Liver (tissue), 9 donors: ENCODE results near the gene LCN2. TPM values are rescaled to one million over a fixed set of nuclear protein-coding genes. Genes with fewer than 3 reads are reported as not detected.

Experiments
- DNase-seq: peaks from one replicate; pipeline ENCODE4 v3.0.0-alpha.2; 2017; ENCODE audit warnings: low spot score
- H3K27ac ChIP-seq, 2 donors: one replicate each; pipeline ENCODE4 v1.7.0; 2013; ENCODE audit warnings: inconsistent platforms in 2 of 2, low read length in 2 of 2, control low read depth in 1 of 2, low read depth in 1 of 2, mild to moderate bottlenecking in 1 of 2
- H3K27me3 ChIP-seq, 4 donors: one replicate each; pipeline versions ENCODE4 v1.6.1 to v1.7.0; 2013; ENCODE audit warnings: low read length in 3 of 4, inconsistent platforms in 1 of 4, mild to moderate bottlenecking in 1 of 4, moderate library complexity in 1 of 4; ENCODE audit not compliant: control insufficient read depth in 4 of 4, insufficient read depth in 4 of 4
- H3K36me3 ChIP-seq, 4 donors: one replicate each; pipeline versions ENCODE4 v1.6.1 to v1.7.0; 2013; ENCODE audit warnings: low read length in 3 of 4, mild to moderate bottlenecking in 3 of 4, low read depth in 1 of 4, moderate library complexity in 1 of 4; ENCODE audit not compliant: control insufficient read depth in 4 of 4, insufficient read depth in 3 of 4
- H3K4me1 ChIP-seq, 4 donors: one replicate each; pipeline versions ENCODE4 v1.6.1 to v1.7.0; 2013; ENCODE audit warnings: low read length in 3 of 4, mild to moderate bottlenecking in 3 of 4, moderate library complexity in 1 of 4; ENCODE audit not compliant: control insufficient read depth in 4 of 4, insufficient read depth in 4 of 4
- H3K4me3 ChIP-seq, 3 donors: one replicate each; pipeline versions ENCODE4 v1.6.1 to v1.7.0; 2013; ENCODE audit warnings: low read length in 3 of 3, control low read depth in 1 of 3, low read depth in 1 of 3, mild to moderate bottlenecking in 1 of 3
- H3K9ac ChIP-seq, 2 donors: one replicate each; pipeline ENCODE4 v1.7.0; 2013; ENCODE audit warnings: low read length in 2 of 2, mild to moderate bottlenecking in 2 of 2, moderate library complexity in 2 of 2, control low read depth in 1 of 2, low read depth in 1 of 2
- H3K9me3 ChIP-seq, 4 donors: one replicate each; pipeline versions ENCODE4 v1.6.1 to v1.7.0; 2013; ENCODE audit warnings: low read length in 3 of 4; ENCODE audit not compliant: control insufficient read depth in 4 of 4
- ATF3 ChIP-seq: IDR thresholded peaks from 2 replicates; pipeline ENCODE4 v1.6.1; 2016; ENCODE audit warnings: antibody characterized with exemption
- CTCF ChIP-seq: fragments of 150-350 bp; IDR thresholded peaks from 2 replicates; pipeline ENCODE4 v1.5.1; 2017; ENCODE audit warnings: improper control_type of control experiment, low read depth, low read length; ENCODE audit not compliant: missing input control
- EGR1 ChIP-seq, 2 donors: IDR thresholded peaks; 2 replicates each; pipeline ENCODE4 v1.6.1; 2016 to 2018; ENCODE audit warnings: antibody characterized with exemption in 2 of 2, low read depth in 2 of 2
- FOXA1 ChIP-seq: IDR thresholded peaks from 2 replicates; pipeline ENCODE4 v1.6.1; 2016; ENCODE audit warnings: antibody characterized with exemption
- GABPA ChIP-seq, 2 donors: IDR thresholded peaks in 1 of 2; conservative IDR thresholded peaks in 1 of 2; 2 replicates each; pipeline ENCODE4 v1.6.1; 2016; ENCODE audit warnings: antibody characterized with exemption in 2 of 2, mild to moderate bottlenecking in 1 of 2, moderate library complexity in 1 of 2
- HNF4A ChIP-seq, 2 donors: conservative IDR thresholded peaks; 2 replicates each; pipeline ENCODE4 v1.6.1; 2016; ENCODE audit warnings: antibody characterized with exemption in 2 of 2, mild to moderate bottlenecking in 2 of 2
- HNF4G ChIP-seq: IDR thresholded peaks from 2 replicates; pipeline ENCODE4 v1.6.1; 2016; ENCODE audit warnings: antibody characterized with exemption
- JUND ChIP-seq, 2 donors: IDR thresholded peaks; 2 replicates each; pipeline ENCODE4 v1.6.1; 2016; ENCODE audit warnings: antibody characterized with exemption in 2 of 2
- MAX ChIP-seq: IDR thresholded peaks from 2 replicates; pipeline ENCODE4 v1.6.1; 2016; ENCODE audit warnings: antibody characterized with exemption
- NR2F2 ChIP-seq: IDR thresholded peaks from 2 replicates; pipeline ENCODE4 v1.6.1; 2016; ENCODE audit warnings: antibody characterized with exemption
- RAD21 ChIP-seq, 2 donors: IDR thresholded peaks; 2 replicates each; pipeline ENCODE4 v1.6.1; 2016; ENCODE audit warnings: antibody characterized with exemption in 2 of 2, mild to moderate bottlenecking in 2 of 2
- REST ChIP-seq: IDR thresholded peaks from 2 replicates; pipeline ENCODE4 v1.6.1; 2016; ENCODE audit warnings: antibody characterized with exemption, mild to moderate bottlenecking
- RXRA ChIP-seq, 2 donors: IDR thresholded peaks; 2 replicates each; pipeline ENCODE4 v1.6.1; 2017 to 2018; ENCODE audit warnings: antibody characterized with exemption in 2 of 2, mild to moderate bottlenecking in 1 of 2
- SP1 ChIP-seq: IDR thresholded peaks from 2 replicates; pipeline ENCODE4 v1.6.1; 2018; ENCODE audit warnings: antibody characterized with exemption, mild to moderate bottlenecking
- TAF1 ChIP-seq: conservative IDR thresholded peaks from 2 replicates; pipeline ENCODE4 v1.6.1; 2016; ENCODE audit warnings: antibody characterized with exemption, mild to moderate bottlenecking
- YY1 ChIP-seq: IDR thresholded peaks from 2 replicates; pipeline ENCODE4 v1.6.1; 2016; ENCODE audit warnings: antibody characterized with exemption, mild to moderate bottlenecking
- ZBTB33 ChIP-seq: IDR thresholded peaks from 2 replicates; pipeline ENCODE4 v1.6.1; 2016; ENCODE audit warnings: antibody characterized with exemption
- WGBS: extraction: QIAGEN DNeasy Blood & Tissue Kit; methylation state at CpG from one replicate; pipeline ENCODE4 v1.1.7; 2013; 5-methylcytosine and 5-hydroxymethylcytosine counted together
- polyA plus RNA-seq, 2 donors: library from polyadenylated mRNA; stranded (reverse) in 1 of 2; unstranded in 1 of 2; fragments of 200-250 nt in 1 of 2; fragments of >200 nt in 1 of 2; fragmentation: Nextera tagmentation in 1 of 2; extraction: Ambion mirVana in 1 of 2; gene quantifications; one replicate each; pipeline versions ENCODE4 v1.2.1 to v1.2.3, GENCODE V29; 2013 to 2015
- total RNA-seq, 2 donors: library from RNA; depleted of rRNA; stranded (reverse); fragments of >200 nt; gene quantifications; one replicate each; pipeline ENCODE4 v1.2.3, GENCODE V29; 2014
- donor health status: healthy.
- donor health status: healthy.
- donor health status: healthy.
- donor health status: healthy.
- donor health status: healthy.

Gene LCN2
- total and polyA plus RNA-seq, 4 donors = 7.0 to 64.5 (median 10.4) TPM

GRCh38 chr9:128143525-128144238, 5.6 kb upstream of the LCN2 start:
- H3K27ac ChIP-seq = no peak overlapping the region
- TF ChIP-seq RXRA (IDR thresholded peaks at IDR 0.05) (no peak), YY1 (no peak), GABPA (IDR thresholded peaks at IDR 0.05 in 1 of 2, conservative IDR thresholded peaks at IDR 0.05 in 1 of 2) (no peak)
- no peak for DNase-seq
- WGBS = 86% methylated on average over 8 of the region's 8 CpGs
- H3K36me3 ChIP-seq = no peaks in the 10 kb centered on the region
- H3K9me3 ChIP-seq = no peaks in the 10 kb centered on the region
- no peaks in the 10 kb centered on the region for H3K27me3 ChIP-seq
- no peak overlapping the region for H3K9ac ChIP-seq
- no peak overlapping the region for H3K4me3 ChIP-seq
- peaks cover under 1 to 4% (median 2%) of the 10 kb centered on the region in 4 donors for H3K4me1 ChIP-seq

GRCh38 chr9:128144239-128145181, 4.7 kb upstream of the LCN2 start:
- H3K9ac ChIP-seq = no peak overlapping the region
- H3K27me3 ChIP-seq = no peaks in the 10 kb centered on the region
- no peak for DNase-seq
- no peak overlapping the region for H3K27ac ChIP-seq
- no peak overlapping the region for H3K4me3 ChIP-seq
- TF ChIP-seq HNF4G = no peak
- no peak for TF ChIP-seq GABPA (IDR thresholded peaks at IDR 0.05 in 1 of 2, conservative IDR thresholded peaks at IDR 0.05 in 1 of 2)
- no peak for TF ChIP-seq MAX
- no peak for TF ChIP-seq TAF1
- TF ChIP-seq HNF4A (conservative IDR thresholded peaks at IDR 0.05) = no peak
- TF ChIP-seq SP1 = no peak
- no peak for TF ChIP-seq NR2F2
- no peak for TF ChIP-seq FOXA1
- no peak for TF ChIP-seq REST
- TF ChIP-seq EGR1 (IDR thresholded peaks at IDR 0.05; ENCODE audit: low read depth in 2 of 2) = no peak
- TF ChIP-seq RXRA (IDR thresholded peaks at IDR 0.05) = no peak
- no peak for TF ChIP-seq RAD21 (IDR thresholded peaks at IDR 0.05)
- no peak for TF ChIP-seq JUND (IDR thresholded peaks at IDR 0.05)
- no peak for TF ChIP-seq YY1
- TF ChIP-seq ZBTB33 = no peak
- TF ChIP-seq ATF3 = no peak
- no peak for TF ChIP-seq CTCF
- H3K4me1 ChIP-seq = peaks cover 8 to 12% (median 10%) of the 10 kb centered on the region in 4 donors
- no peaks in the 10 kb centered on the region for H3K36me3 ChIP-seq
- WGBS = 93% methylated on average over 22 of the region's 22 CpGs
- H3K9me3 ChIP-seq = no peaks in the 10 kb centered on the region
